ENCODE data around the gene ARHGAP24.
A peak's percentile ranks its signal among the peaks of the same experiment; 100 is the strongest.
"Not testable (repeated sequence)": the region's sequence is repeated elsewhere in the genome, so short reads cannot be mapped to it uniquely, and the experiment has no call there.

ARHGAP24 gene

DNA sequence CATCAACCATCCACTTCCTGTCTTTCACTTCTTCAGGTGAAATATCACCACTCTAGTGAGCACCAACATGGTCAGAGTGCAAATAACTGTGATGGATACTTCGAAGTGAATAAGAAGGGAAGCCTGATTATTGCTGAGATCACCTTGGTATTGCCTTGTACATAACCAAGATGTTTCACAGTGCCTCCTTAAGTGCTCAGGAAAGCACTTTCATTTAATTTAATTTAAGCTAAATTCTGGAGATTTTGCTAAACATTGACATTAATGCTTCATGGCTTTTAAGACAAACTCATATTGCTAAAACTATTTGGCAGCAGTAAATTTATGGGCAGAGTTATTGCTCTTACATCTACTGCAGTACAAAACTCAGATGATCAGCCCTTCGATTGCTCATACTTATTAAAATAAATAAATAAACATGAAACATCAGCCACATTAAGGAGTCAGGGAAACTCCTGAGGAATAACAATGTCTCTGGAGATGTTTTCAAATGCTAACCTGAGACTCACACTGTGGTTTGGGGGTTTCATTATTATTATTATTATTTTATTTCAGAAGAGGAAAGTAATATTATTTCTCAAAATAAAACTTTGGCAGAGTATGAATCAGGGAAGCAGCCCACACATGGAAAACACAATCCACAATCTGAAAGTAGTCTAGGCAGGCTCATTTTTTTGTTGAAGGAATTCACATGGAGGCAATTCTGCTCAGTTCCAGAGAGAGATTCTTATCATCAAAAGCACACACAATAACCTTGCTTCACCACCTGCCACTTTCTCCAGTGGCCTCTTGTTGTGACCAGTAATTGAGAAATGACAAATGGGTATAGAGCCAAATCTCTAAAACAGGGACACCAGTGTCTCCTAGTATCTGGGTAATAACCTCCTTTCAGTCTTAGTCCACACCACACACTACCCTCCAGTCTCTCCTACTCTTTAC, 540.7 kb downstream of the ARHGAP24 start:
- DNase-seq (ENCODE audit: low read depth, low spot score): peak; percentile 52

DNA sequence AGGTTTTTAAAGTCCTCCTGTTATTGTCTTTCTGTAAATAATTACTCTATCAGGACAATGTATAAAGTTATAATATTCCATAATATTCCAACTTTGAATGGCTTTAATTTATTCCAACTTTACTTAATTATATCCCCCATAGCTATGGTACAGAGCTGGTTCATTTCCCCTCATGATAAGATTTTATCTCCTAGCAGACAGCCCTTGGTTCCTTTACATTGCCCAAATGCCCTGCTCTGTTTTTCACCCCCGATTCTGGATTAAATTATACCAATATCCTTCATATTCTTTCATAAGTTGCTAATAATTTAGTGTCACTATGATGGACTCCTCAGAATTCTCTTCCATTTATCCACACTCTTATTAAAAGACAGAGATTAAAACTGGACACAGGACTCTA, 544.4 kb downstream of the ARHGAP24 start:
- DNase-seq (ENCODE audit: low read depth, low spot score): no peak

DNA sequence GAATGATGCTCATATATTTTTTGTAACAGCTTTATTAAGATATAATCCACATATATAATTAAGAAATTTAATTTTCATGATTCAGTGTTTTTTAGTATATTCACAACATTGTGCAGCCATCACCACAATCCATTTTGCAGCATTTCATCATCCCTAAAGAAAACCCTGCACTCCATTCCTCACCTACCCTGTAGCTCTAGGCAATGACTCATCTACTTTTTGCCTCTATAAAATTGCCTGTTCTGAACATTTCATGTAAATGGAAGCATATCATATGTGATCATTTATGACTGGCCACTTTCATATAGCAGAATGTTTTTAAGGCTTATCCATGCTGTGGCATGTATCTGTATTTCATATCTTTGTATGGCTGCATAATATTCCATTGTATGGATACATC, 545.0 kb downstream of the ARHGAP24 start:
- DNase-seq (ENCODE audit: low read depth, low spot score): no peak

DNA sequence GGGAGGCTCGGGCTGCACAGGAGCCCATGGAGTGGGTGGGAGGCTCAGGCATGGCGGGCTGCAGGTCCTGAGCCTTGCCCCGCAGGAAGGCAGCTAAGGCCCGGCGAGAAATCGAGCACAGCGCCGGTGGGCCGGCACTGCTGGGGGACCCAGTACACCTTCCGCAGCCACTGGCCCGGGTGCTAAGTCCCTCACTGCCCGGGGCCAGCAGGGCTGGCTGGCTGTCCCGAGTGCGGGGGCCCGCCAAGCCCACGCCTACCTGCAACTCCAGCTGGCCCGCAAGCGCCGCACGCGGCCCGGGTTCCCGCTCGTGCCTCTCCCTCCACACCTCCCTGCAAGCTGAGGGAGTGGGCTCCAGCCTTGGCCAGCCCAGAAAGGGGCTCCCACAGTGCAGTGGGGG, 546.7 kb downstream of the ARHGAP24 start:
- DNase-seq (ENCODE audit: low read depth, low spot score): not testable (repeated sequence)

DNA sequence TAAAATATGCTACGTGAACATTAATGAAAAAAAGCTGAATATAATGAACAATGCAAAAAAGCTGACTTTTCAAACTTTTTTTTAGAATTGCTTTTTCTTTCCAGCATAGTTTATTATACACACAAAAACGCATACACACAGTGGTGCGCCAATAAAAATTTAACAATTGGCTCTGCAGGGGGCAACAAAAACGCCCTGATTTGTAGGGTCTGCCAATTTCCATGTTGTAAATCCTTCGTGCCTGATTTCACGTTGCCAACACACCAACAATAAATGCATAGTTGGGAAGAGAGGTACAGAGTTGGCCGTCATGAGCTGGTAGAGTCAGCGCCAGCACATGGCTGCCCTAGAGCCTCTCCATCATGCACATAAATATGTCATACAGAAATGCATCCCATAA, 551.8 kb downstream of the ARHGAP24 start:
- no peak for DNase-seq (ENCODE audit: low read depth, low spot score)

DNA sequence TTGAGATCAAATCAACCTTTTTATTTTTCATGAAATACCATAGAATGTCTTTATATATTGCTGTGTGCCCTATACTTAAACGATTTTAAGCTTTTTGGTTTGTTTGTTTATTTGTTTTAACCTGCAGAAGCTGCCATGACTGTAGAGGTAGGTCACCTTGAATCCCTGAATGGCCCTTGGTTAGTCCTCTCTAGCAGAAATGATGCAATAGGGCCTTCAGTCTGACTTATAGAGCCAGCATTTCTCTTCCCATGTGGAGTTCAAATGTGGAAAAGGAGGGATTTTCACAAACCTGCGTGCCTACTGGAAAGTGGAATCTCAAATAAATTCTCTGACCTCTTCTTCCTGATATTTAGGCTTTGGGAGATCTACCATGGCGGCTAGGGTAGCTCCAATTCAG, 557.0 kb downstream of the ARHGAP24 start:
- DNase-seq (ENCODE audit: low read depth, low spot score): no peak

DNA sequence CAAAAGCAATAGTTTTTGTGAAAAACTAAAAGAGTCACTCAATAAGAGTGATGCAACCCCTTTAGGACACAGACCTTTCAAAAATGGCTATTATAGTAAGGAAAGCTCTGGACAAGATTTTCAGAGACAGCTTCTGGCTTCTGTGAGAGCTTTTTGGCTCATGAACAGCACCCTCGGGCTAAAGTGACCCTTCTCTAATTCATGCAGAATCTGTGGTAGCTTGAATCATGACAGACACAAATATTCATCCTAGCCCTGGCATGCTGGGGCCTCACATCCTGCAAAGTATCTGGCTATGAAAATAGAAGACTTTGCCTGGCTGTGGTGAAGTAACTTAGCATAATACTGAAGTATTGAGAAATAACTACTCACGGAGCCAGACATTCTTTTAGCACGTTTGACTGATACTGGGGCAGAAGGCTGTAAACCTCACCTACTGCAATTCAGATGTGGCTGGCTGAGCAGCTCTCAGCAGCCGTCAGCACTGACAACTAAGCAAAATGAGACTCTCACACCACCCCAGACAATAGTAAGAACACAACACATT, 557.6 kb downstream of the ARHGAP24 start:
- DNase-seq (ENCODE audit: low read depth, low spot score): no peak

DNA sequence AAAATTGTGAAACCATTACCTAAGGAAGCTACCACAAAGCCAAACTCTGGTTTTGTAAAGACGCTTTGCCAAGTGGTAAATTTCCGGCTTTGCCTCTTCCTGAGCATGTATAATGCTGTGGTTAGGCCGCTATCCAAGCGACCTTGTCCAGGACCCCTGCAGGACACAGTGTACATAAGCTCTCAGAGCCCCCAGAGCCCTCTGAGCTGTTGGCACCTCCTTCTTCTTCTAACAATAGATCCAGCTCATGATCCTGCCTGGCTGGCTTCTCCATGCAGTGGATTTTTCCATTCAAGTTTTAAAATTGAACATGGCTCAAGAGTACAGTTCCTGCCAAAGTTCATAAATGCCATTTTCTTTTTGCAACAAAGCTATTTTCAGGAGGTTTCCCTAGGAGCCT, 558.2 kb downstream of the ARHGAP24 start:
- DNase-seq (ENCODE audit: low read depth, low spot score): peak; percentile 84

DNA sequence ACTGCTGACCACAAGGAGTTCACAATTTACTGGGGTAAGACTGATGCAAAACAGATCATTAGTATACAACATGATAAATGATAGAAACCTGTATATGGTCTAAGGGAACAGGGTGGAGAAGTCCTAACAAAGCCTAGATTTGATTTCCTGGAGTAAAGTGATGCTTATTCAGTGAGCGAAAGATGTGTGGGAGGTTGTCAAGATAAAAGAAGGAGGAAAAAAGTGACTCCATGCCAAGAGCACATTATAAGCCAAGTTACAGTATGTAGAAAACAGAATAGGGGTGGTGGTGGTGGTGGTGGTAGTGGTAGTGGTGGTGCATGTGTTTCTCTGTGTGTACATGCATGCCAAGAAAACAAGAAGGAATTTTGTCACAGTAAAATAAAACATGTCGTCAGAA, 559.7 kb downstream of the ARHGAP24 start:
- DNase-seq (ENCODE audit: low read depth, low spot score): no peak

DNA sequence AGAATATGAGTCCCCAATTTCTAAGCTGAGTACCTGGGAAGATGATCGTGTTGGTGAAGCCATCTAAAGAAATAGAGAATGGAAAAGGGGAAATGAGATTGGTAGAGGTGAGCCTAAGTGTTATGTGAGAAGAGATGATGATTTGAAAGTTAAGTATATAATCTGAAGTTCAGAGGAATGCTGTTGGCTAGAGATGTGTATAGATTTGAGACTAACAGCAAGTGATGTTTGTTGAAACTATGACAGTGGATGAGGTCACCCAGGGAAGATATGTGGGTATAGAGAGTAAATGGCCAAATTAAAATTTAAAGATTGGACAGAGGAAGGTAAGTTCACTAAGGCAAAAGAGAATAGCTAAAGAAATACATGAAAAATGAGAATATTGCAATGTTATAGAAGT, 560.7 kb downstream of the ARHGAP24 start:
- no peak for DNase-seq (ENCODE audit: low read depth, low spot score)

DNA sequence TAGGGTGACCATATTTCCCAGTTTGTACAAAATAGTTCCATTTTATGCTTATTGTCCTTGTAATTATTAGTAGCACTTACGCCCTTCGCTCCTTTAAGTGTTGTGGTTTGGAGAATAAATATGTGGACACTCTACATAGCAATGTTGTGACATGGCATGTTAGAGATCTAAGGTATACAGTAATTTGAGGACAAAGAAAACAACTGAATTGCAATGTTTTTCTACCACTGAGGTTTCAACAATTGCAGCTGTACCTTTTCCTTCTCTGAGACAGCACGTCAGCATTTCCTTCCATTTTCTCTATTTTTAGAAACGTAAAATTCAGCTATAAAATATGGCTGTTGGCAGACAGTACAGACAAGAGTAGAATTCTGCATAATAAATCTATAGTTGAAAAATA, 561.8 kb downstream of the ARHGAP24 start:
- no peak for DNase-seq (ENCODE audit: low read depth, low spot score)

DNA sequence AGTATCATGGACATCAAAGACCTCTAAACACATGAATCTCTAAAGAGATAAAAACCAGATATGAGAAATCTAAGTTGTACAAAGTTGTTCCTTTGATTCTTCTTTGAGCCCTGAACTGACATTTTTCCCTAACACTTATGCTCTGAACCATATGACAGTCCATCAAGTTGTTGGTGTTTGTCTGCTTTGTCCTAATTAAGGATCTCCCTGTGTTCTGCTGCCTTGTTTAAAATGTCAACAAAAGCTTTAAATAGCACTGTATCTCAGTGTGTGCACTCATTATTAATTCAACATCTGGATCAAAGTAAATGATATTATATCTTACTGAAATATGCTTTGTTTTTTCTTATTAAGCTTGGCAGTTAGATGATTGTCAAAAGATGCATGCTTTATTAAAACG, 563.1 kb downstream of the ARHGAP24 start:
- DNase-seq (ENCODE audit: low read depth, low spot score): no peak

DNA sequence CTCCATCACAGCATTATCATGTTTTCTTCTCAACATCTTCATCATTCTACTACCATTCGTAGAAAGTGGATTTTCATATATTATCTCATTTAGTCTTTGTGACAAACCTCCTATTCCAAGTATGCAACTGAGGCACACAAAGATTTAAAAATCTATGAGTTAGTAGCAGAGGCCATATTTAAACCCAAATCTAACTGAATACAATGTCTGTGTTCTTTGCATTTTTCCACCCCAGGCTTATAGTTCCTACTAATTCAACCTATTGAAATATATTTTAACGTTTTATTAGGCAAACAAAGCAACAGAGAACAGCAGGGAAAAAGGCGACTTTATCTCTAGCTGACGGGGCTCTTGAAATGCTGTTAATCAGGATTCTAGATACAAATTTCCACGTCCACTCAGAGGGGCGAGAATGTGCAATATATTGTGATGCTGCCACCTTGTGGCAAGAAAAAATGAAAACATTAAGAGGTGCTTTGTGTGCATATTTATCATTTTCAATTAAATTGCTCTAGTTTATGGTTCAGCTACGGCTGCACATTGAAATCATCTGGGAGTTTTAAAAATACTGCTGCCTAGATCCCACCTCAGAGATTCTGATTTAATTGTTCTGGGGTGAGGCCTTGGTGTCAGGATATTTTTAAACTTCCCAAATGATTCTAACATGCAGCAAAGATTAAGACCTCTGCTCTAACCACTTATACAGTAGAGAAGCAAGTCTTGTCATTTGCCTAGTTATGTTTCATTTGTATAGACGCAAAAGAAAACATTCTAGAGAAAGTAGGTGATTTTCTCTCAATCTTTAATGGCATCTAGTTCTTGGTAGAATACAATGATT, 569.0 kb downstream of the ARHGAP24 start:
- DNase-seq (ENCODE audit: low read depth, low spot score): peak; percentile 45

DNA sequence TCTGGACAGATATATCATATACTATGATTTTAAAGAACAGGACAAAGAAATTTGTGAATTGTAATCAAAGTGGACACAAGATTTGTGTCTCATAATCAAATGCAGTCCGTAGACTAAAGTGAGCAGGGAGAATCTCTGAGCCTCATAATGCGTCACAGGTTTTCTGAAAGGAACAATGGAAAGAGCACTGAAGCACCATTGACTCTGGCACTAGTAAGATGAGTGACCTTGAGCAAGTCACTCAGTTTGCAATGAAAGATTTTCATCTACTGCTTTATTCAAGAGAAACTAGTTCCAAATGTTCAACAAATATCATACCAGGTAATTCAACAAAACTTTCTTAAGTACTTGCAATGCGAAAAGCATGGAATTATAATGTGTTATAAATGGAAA, 569.6 kb downstream of the ARHGAP24 start:
- no peak for DNase-seq (ENCODE audit: low read depth, low spot score)

DNA sequence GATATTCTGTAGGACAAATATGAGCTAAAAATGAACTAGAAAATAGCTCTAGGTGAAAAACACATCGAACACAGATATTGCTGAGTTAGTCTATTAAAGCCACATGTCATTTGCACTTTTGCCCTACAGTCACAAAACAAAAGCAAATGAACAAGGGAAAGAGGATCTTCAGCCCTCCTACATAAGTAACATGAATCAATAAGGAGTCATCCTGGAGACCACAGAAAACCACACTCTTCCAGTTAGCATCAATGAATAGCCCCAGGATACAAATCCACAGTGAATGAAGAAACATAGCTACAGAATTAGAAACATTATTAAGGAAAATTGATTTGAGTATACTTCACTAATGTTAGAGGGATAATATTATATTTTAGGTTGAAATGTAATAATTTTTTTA, 573.5 kb downstream of the ARHGAP24 start:
- no peak for DNase-seq (ENCODE audit: low read depth, low spot score)

DNA sequence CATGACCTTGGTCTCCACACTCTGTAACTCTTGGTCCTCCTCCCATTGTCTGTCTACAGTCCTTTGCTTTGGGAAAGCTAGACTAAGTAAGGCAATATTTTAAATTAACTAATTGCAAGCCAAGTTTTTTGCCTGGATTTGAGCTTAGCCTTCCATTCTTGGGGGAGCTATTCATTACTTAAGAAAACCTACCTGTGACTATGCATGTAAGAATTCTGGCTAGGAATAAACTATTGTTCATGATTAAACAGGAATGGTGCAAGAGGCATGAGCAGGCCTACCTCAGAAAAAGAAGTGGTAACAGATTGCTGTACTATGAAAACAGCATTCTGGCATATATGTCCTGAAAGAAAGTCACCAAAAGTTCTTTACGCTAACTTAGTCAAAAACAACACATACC, 575.5 kb downstream of the ARHGAP24 start:
- DNase-seq (ENCODE audit: low read depth, low spot score): no peak

Measured in smooth muscle cell of the brain vasculature (primary cell).